Endothelial cell of umbilical vein (primary cell): ENCODE measurements around the gene OSBPL6. TPM values are rescaled to one million over a fixed set of nuclear protein-coding genes. Genes with fewer than 3 reads are reported as not detected.

ENCODE experiments used
- BruUV-seq: library from RNA; stranded (reverse); fragments of 400-500 nt; replicated peaks from 2 replicates; lab custom pipeline; 2021; lab: Mats Ljungman, UMichigan
- CTCF ChIA-PET: fragments of 300-600, 350-600 bp; sonication (Branson Sonifier 250); formaldehyde crosslinking; loops from one replicate; lab custom pipeline; 2021; ENCODE audit warnings: antibody characterized with exemption, inconsistent platforms; lab: Charles Lee
- POLR2A ChIA-PET: fragments of 300-600, 350-600 bp; sonication (Branson Sonifier 250); formaldehyde crosslinking; loops from one replicate; lab custom pipeline; 2021; ENCODE audit warnings: antibody characterized with exemption, inconsistent platforms; lab: Charles Lee
- DNase-seq: peaks from one replicate; pipeline ENCODE4 v3.0.0-alpha.2; 2011; ENCODE audit warnings: low read depth, low spot score
- FAIRE-seq: peaks from 2 replicates; lab custom pipeline; 2011; peaks lifted over from hg19 to GRCh38; lab: Jason Lieb, UNC
- H2AFZ ChIP-seq: 2 replicates; pipeline ENCODE4 v1.6.0; 2012; ENCODE audit warnings: low read depth, low read length, control low read depth, inconsistent platforms
- H3K27ac ChIP-seq: 2 replicates; pipeline ENCODE4 v1.5.1; 2011; ENCODE audit warnings: low read depth, mild to moderate bottlenecking, control low read depth, low read length, moderate library complexity; ENCODE audit not compliant: insufficient read depth
- H3K27me3 ChIP-seq, 2 experiments: 2 replicates each; pipeline versions ENCODE4 v1.6.0 to v1.6.1; 2011; ENCODE audit warnings: low read length in 2 of 2, mixed read lengths in 1 of 2; ENCODE audit not compliant: control insufficient read depth in 2 of 2, insufficient read depth in 2 of 2
- H3K36me3 ChIP-seq, 2 experiments: 2 replicates in 1 of 2; 3 replicates in 1 of 2; pipeline ENCODE4 v1.5.1; 2011; ENCODE audit warnings: low read length in 2 of 2, mild to moderate bottlenecking in 1 of 2, moderate library complexity in 1 of 2; ENCODE audit not compliant: control insufficient read depth in 2 of 2, insufficient read depth in 2 of 2; ENCODE audit errors: extremely low read depth in 1 of 2
- H3K4me1 ChIP-seq: 3 replicates; pipeline ENCODE4 v1.5.1; 2011; ENCODE audit warnings: mild to moderate bottlenecking, low read length; ENCODE audit not compliant: control insufficient read depth, insufficient read depth; ENCODE audit errors: extremely low read depth
- H3K4me2 ChIP-seq: 2 replicates; pipeline ENCODE4 v1.6.1; 2011; ENCODE audit warnings: low read length, control low read depth, mixed read lengths; ENCODE audit not compliant: insufficient read depth
- H3K4me3 ChIP-seq, 3 experiments: fragments of 200-600 bp in 1 of 3; sonication (generic), shearing (Covaris generic) in 1 of 3; replicated peaks in 1 of 3; 2 replicates each; pipeline ENCODE4 v1.5.1; 2011 to 2016; ENCODE audit warnings: control low read depth in 3 of 3, low read length in 3 of 3, mild to moderate bottlenecking in 2 of 3, inconsistent platforms in 1 of 3, low read depth in 1 of 3, moderate library complexity in 1 of 3; ENCODE audit not compliant: insufficient read depth in 1 of 3
- H3K79me2 ChIP-seq: 2 replicates; pipeline ENCODE4 v1.6.0; 2012; ENCODE audit warnings: low read length, inconsistent platforms; ENCODE audit not compliant: control insufficient read depth, insufficient read depth
- H3K9ac ChIP-seq: replicated peaks from 2 replicates; pipeline ENCODE3; 2011; ENCODE audit warnings: low read length, control low read depth; ENCODE audit not compliant: insufficient read depth; ENCODE audit errors: extremely low read depth
- H3K9me1 ChIP-seq: replicated peaks from 3 replicates; pipeline ENCODE4 v1.6.0; 2011; ENCODE audit warnings: mild to moderate bottlenecking, low read length; ENCODE audit not compliant: control insufficient read depth, insufficient read depth; ENCODE audit errors: extremely low read depth
- H3K9me3 ChIP-seq: replicated peaks from 2 replicates; pipeline ENCODE4 v1.5.1; 2012; ENCODE audit warnings: low read length, inconsistent platforms; ENCODE audit not compliant: control insufficient read depth, insufficient read depth
- H4K20me1 ChIP-seq: replicated peaks from 2 replicates; pipeline ENCODE3; 2011; ENCODE audit warnings: mild to moderate bottlenecking, low read length; ENCODE audit not compliant: control insufficient read depth, insufficient read depth; ENCODE audit errors: extremely low read depth
- EZH2 ChIP-seq: IDR thresholded peaks from 2 replicates; pipeline ENCODE4 v1.6.1; 2012; ENCODE audit warnings: borderline replicate concordance, low read depth, mild to moderate bottlenecking, moderate library complexity, low read length, inconsistent platforms; ENCODE audit not compliant: severe bottlenecking
- FOS ChIP-seq: IDR thresholded peaks from 2 replicates; pipeline ENCODE4 v1.6.1; 2011; ENCODE audit warnings: mild to moderate bottlenecking, low read length, moderate library complexity, borderline replicate concordance; ENCODE audit not compliant: insufficient read depth
- GATA2 ChIP-seq: IDR thresholded peaks from 2 replicates; pipeline ENCODE4 v1.7.0; 2011; ENCODE audit warnings: low read depth, mild to moderate bottlenecking, moderate library complexity, mixed read lengths, low read length; ENCODE audit not compliant: insufficient read length, insufficient read depth
- JUN ChIP-seq: IDR thresholded peaks from 2 replicates; pipeline ENCODE4 v1.6.1; 2011; ENCODE audit warnings: borderline replicate concordance, low read depth; ENCODE audit not compliant: insufficient read length, insufficient read depth
- MAX ChIP-seq: IDR thresholded peaks from 2 replicates; pipeline ENCODE4 v1.6.1; 2011; ENCODE audit not compliant: insufficient read depth, insufficient read length
- MYC ChIP-seq: IDR thresholded peaks from one replicate; pipeline ENCODE4 v1.6.1; 2011; ENCODE audit warnings: mild to moderate bottlenecking, low read depth, low read length
- POLR2A ChIP-seq: IDR thresholded peaks from 2 replicates; pipeline ENCODE4 v1.6.1; 2012; ENCODE audit warnings: low read depth, mild to moderate bottlenecking, control low read depth, low read length
- POLR2AphosphoS5 ChIP-seq: IDR thresholded peaks from 2 replicates; pipeline ENCODE4 v1.6.1; 2012; ENCODE audit warnings: low read depth, mild to moderate bottlenecking, control low read depth, low read length, moderate library complexity; ENCODE audit not compliant: insufficient read depth
- dilution Hi-C: fragments of 300-500 bp; cut with MboI; formaldehyde crosslinking; loops from one replicate; pipeline ENCODE4 v1.15.0; 2019; ENCODE audit warnings: low sequenced_read_pairs; ENCODE audit not compliant: extremely low pct_ligation_motif_present
- intact Hi-C: fragments of 100-400 bp; cut with micrococcal nuclease; formaldehyde crosslinking; loops from one replicate; pipeline ENCODE4 v1.10.0; 2022
- polyA plus RNA-seq, 4 experiments: library from polyadenylated mRNA; depleted of rRNA in 3 of 4; stranded (reverse) in 3 of 4; unstranded in 1 of 4; fragments of >200 nt; gene quantifications; 2 replicates each; pipeline versions ENCODE4 v1.2.1 to v1.2.3, GENCODE V29; 2011 to 2012; ENCODE audit warnings: missing spikeins in 1 of 4
- total RNA-seq: library from RNA; stranded (reverse); gene quantifications from 2 replicates; pipeline ENCODE4 v1.2.3, GENCODE V29; 2021
- TF ChIP-seq, protein P1 (sequence below), 2 donors: IDR thresholded peaks; 1 replicate in 1 of 2; 2 replicates in 1 of 2; pipeline ENCODE4 v1.5.1; 2011; ENCODE audit warnings: low read length in 2 of 2, mild to moderate bottlenecking in 2 of 2, moderate library complexity in 2 of 2, control low read depth in 1 of 2, inconsistent platforms in 1 of 2, low read depth in 1 of 2; ENCODE audit not compliant: insufficient read depth in 1 of 2; ENCODE audit errors: extremely low read depth in 1 of 2

OSBPL6 gene
- total and polyA plus RNA-seq, 2 donors (not counting 3 experiments of a cell fraction or from before 2014, with no cell fraction given) = 1.5 to 2.3 TPM

DNA sequence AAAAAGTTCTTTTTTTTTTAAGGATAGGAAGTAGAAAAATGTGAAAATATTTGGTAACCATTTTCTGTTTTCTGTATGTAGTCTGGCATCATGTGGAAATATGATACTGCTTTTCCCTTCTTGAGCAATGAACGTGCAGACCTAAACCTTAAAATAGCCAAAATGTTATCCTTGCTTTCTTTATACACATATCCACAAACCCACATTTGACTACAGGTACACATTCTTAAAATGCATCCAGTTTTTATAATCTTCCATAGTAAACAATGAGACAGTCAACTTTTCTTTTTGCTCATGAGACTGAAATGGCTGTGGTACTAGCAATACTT lies 90.9 kb downstream of the OSBPL6 start:
- no peaks in the 10 kb centered on the region for H4K20me1 ChIP-seq
- dilution Hi-C loops = no loop called here
- H3K4me3 ChIP-seq = no peak overlapping the region
- ChIA-PET POLR2A (no interaction called here), CTCF (interaction anchor here (1.9 kb wide), 1 partner anchor 9 kb away, joined by 5 read pairs; no protein-coding TSS in a partner anchor)
- peaks cover 21% of the 10 kb centered on the region for H3K4me1 ChIP-seq
- H2AFZ ChIP-seq = no peak overlapping the region
- H3K27me3 ChIP-seq = no peaks in the 10 kb centered on the region
- H3K79me2 ChIP-seq = no peaks in the 10 kb centered on the region
- no peaks in the 10 kb centered on the region for H3K36me3 ChIP-seq
- BruUV-seq = no TSS peak
- intact Hi-C loops = no loop called here
- FAIRE-seq (no peak), DNase-seq (no peak)
- no peak overlapping the region for H3K4me2 ChIP-seq
- no peaks in the 10 kb centered on the region for H3K9me1 ChIP-seq
- H3K27ac ChIP-seq = no peak overlapping the region
- H3K9ac ChIP-seq = no peak overlapping the region
- no peak for TF ChIP-seq EZH2
- no peak for TF ChIP-seq FOS
- no peak for TF ChIP-seq JUN
- TF ChIP-seq, protein P1, sequence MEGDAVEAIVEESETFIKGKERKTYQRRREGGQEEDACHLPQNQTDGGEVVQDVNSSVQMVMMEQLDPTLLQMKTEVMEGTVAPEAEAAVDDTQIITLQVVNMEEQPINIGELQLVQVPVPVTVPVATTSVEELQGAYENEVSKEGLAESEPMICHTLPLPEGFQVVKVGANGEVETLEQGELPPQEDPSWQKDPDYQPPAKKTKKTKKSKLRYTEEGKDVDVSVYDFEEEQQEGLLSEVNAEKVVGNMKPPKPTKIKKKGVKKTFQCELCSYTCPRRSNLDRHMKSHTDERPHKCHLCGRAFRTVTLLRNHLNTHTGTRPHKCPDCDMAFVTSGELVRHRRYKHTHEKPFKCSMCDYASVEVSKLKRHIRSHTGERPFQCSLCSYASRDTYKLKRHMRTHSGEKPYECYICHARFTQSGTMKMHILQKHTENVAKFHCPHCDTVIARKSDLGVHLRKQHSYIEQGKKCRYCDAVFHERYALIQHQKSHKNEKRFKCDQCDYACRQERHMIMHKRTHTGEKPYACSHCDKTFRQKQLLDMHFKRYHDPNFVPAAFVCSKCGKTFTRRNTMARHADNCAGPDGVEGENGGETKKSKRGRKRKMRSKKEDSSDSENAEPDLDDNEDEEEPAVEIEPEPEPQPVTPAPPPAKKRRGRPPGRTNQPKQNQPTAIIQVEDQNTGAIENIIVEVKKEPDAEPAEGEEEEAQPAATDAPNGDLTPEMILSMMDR (IDR thresholded peaks at IDR 0.05; ENCODE audit: extremely low read depth in 1 of 2, insufficient read depth in 1 of 2, low read depth in 1 of 2, low read length in 2 of 2) = no peak
- no peak for TF ChIP-seq POLR2A
- TF ChIP-seq MYC = no peak
- TF ChIP-seq POLR2AphosphoS5 = no peak
- TF ChIP-seq GATA2 = no peak
- no peak for TF ChIP-seq MAX
- no peaks in the 10 kb centered on the region for H3K9me3 ChIP-seq
